IPS DF 6.9 (cell line): ENCODE results near the gene KLC3.

Source experiments
- DNase-seq: peaks from one replicate; pipeline ENCODE4 v3.0.0-alpha.2; 2013; ENCODE audit warnings: low read depth, low spot score
- H3K27ac ChIP-seq: one replicate; pipeline ENCODE4 v1.5.1; 2013; ENCODE audit warnings: low read length, control low read depth
- H3K27me3 ChIP-seq: 2 replicates; pipeline ENCODE4 v1.6.1; 2013; ENCODE audit warnings: mild to moderate bottlenecking, low read length; ENCODE audit not compliant: control insufficient read depth, insufficient read depth
- H3K36me3 ChIP-seq: 2 replicates; pipeline ENCODE4 v1.6.1; 2013; ENCODE audit warnings: low read length; ENCODE audit not compliant: control insufficient read depth, insufficient read depth
- H3K4me1 ChIP-seq: 2 replicates; pipeline ENCODE4 v1.6.1; 2013; ENCODE audit warnings: low read length; ENCODE audit not compliant: control insufficient read depth, insufficient read depth
- H3K4me3 ChIP-seq: 2 replicates; pipeline ENCODE4 v1.5.1; 2013; ENCODE audit warnings: mild to moderate bottlenecking, low read length
- H3K9me3 ChIP-seq: 2 replicates; pipeline ENCODE4 v1.6.1; 2013; ENCODE audit warnings: low read length, inconsistent platforms; ENCODE audit not compliant: control insufficient read depth, insufficient read depth
- WGBS: extraction: QIAGEN DNeasy Blood & Tissue Kit; methylation state at CpG from one replicate; pipeline ENCODE4 v1.1.7; 2013; ENCODE audit warnings: mixed read lengths, missing lambda C conversion rate; ENCODE audit not compliant: insufficient read length, insufficient coverage; 5-methylcytosine and 5-hydroxymethylcytosine counted together

Gene KLC3

DNA sequence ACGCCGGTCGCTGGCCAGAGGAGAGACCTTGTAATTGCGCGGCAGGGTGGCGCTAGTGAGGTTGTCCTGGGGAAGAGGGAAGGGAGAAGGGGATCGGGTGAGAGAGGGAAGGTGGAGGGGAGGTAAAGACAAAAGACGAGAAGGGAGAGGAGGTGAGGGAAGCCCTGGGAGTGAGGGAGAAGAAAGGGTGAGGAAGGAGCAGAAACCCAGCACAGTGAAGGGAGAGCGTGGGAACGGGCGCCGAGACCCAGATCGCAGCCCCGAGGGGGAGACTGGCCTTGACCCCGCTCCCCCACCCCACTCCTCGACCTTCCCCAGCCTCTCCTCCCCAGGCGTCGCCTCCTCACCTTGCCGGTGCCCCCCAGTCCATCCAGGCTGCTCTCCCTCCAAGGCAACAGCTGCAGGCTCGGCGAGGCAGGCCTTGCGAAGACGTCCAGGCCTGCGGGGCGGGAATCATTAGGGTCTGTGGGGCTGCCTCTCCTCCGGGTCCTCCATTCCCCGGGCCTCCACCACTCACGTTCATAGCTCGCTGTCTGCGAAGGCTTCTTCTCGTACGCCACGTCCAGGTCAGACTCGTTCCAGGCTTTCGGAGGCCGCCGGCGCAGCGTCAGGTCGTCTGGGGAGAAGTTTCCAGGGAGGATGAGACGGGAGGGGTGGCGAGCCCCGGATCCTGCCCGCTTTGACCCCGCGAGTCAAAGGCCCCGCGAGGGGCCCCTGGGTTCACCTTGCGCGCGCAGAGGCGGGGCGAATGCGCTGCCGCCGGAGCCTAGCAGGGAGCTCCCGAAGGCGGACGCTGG, 55.5 kb downstream of the KLC3 start:
- Histone ChIP-seq H3K27me3 (peaks cover 3% of the 10 kb centered on the region; the same call in 1 of the 2 replicates), H3K27ac (no peak overlapping the region), H3K4me3 (peak overlapping the region; percentile 33; the same call in 1 of the 2 replicates), H3K36me3 (no peaks in the 10 kb centered on the region), H3K4me1 (peaks cover 8% of the 10 kb centered on the region; the same call in 1 of the 2 replicates), H3K9me3 (no peaks in the 10 kb centered on the region)
- DNase-seq: no peak
- no CpG with 5 or more reads among the region's 59 CpGs for WGBS

- H3K9me3 ChIP-seq: no peaks in the 10 kb centered on the region
- H3K27me3 ChIP-seq: peaks cover 3% of the 10 kb centered on the region; the same call in 1 of the 2 replicates
- no peaks in the 10 kb centered on the region for H3K36me3 ChIP-seq
- H3K4me3 ChIP-seq: no peak overlapping the region
- no CpG with 5 or more reads among the region's 6 CpGs for WGBS
- no peak for DNase-seq
- no peak overlapping the region for H3K27ac ChIP-seq
- peaks cover 6% of the 10 kb centered on the region; the same call in 1 of the 2 replicates for H3K4me1 ChIP-seq
Observed at GRCh38 chr19:45400192-45400591, 59.6 kb downstream of the KLC3 start.
